SK-N-SH (cell line): ENCODE measurements around the gene CNST.

Source experiments
- CTCF ChIP-seq: fragments of 200-600 bp; sonication (generic); IDR thresholded peaks from 2 replicates; pipeline ENCODE4 v1.6.1; 2017; ENCODE audit warnings: antibody characterized with exemption, mild to moderate bottlenecking, moderate library complexity
- MXI1 ChIP-seq: IDR thresholded peaks from 2 replicates; pipeline ENCODE4 v1.6.1; 2012; ENCODE audit warnings: mild to moderate bottlenecking, low read depth, low read length, improper control_type of control experiment
- SIN3A ChIP-seq: IDR thresholded peaks from 2 replicates; pipeline ENCODE4 v1.6.1; 2012; ENCODE audit warnings: low read depth, mild to moderate bottlenecking, low read length, moderate library complexity, borderline replicate concordance

- TF ChIP-seq MXI1 (no peak), SIN3A (no peak), CTCF (no peak)
Measured at GRCh38 chr1:246617768-246618167, 51.5 kb downstream of the CNST start.
